Measurements from ENCODE around the gene ATG4B. TPM values are rescaled to one million over a fixed set of nuclear protein-coding genes. Genes with fewer than 3 reads are reported as not detected.
A peak's percentile ranks its signal among the peaks of the same experiment; 100 is the strongest.

ATG4B gene
- total and polyA plus RNA-seq, 2 of the 8 experiments (the other 6 are each of a cell fraction or from before 2014, with no cell fraction given) = 103 to 155 TPM

- TF ChIP-seq NANOG (IDR thresholded peaks at IDR 0.05; ENCODE audit: insufficient read depth, low read depth, low read length, poor library complexity, severe bottlenecking) (no peak), CHD7 (IDR thresholded peaks at IDR 0.05; ENCODE audit: insufficient replicate concordance, low read length) (no peak), SIX5 (IDR thresholded peaks at IDR 0.05; ENCODE audit: low read depth, low read length) (no peak), MAX (IDR thresholded peaks at IDR 0.05) (peak; percentile 53), TBP (IDR thresholded peaks at IDR 0.05; ENCODE audit: low read depth, low read length) (no peak), BCL11A (IDR thresholded peaks at IDR 0.05; ENCODE audit: low read depth in 2 of 2, low read length in 2 of 2) (no peak), EZH2 (IDR thresholded peaks at IDR 0.05; ENCODE audit: low read depth, low read length, severe bottlenecking) (no peak), RBBP5 (IDR thresholded peaks at IDR 0.05; ENCODE audit: borderline replicate concordance, low read depth, low read length) (peak; percentile 58; the same call in 1 of the 2 replicates), PHF8 (conservative IDR thresholded peaks at IDR 0.05; ENCODE audit: low read depth, low read length) (peak; percentile 25; the same call in 1 of the 2 replicates)
Measured at GRCh38 chr2:241636182-241637017, 1.1 kb upstream of the ATG4B start (continued).

Measured in H1 (cell line).